Posterior vena cava (tissue), 2 donors: ENCODE data around the gene ZSCAN18. TPM values are rescaled to one million over a fixed set of nuclear protein-coding genes. Genes with fewer than 3 reads are reported as not detected.

Experiments
- DNase-seq: peaks from one replicate; pipeline ENCODE4 v3.0.0-alpha.2; 2020; ENCODE audit warnings: low spot score
- intact Hi-C, 2 donors: fragments of 100-400 bp; cut with DNase I; formaldehyde crosslinking; loops; one replicate each; pipeline versions ENCODE4 v1.14.1 to v1.14.2; 2022 to 2023
- total RNA-seq, 2 donors: library from RNA; stranded (reverse); fragmentation: NEBNext Ultra II Directional; extraction: Animal tissue kit (Norgen Biotek cat#: 25700); gene quantifications; one replicate each; pipeline ENCODE4 v1.2.1, GENCODE V29; 2021
- donor health status: DM: yes; HTN: yes; CAD: no.
- donor health status: DM: yes; HTN: yes; CAD: no.

The ZSCAN18 gene
- total RNA-seq, 2 donors from 2014 or later, result 45.3 to 62.3 TPM

DNA sequence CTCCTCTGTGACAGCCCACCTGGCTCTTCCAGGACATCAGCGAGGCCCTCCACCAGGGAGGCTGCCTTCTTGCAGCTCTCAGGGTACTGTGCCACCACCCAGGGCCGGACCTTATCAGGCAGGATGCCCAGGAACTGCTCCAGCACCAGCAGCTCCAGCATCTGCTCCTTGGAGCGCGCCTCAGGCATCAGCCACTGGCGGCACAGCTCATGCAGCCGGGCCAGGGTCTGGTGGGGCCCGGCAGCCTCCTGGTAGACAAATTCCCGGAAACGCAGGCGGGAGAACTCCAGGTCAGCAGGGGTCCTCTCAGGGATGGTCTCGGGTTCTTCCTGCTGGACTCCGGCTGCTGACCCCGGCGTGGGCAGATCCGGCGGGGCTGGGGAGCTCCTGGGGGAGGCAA, 8.2 kb downstream of the ZSCAN18 start:
- intact Hi-C loops, result no loop called here
- DNase-seq, result no peak

DNA sequence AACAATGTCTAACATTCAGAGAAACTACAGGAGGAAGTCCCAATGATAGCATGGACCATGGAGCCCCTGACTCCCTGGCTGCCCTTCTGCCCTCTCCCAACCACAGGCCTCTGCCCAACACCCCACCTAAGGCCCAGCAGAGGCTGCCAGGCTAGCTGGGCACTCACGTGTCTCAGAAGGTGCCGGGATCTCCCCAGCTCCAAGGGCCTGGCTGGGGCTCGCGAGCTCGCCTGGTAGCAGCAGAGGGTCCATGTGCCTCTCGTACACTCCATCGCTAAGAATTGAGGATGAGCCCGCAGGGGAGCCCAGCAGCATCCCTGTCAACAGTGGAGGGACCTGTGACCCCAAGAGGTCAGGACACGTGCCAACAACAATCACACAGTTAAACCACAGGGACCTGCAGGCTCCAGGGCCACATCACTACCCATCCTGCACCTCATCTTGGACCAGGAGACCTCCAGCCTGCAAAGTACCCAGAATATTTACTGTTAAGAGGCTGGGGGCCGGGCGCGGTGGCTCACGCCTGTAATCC, 9.4 kb downstream of the ZSCAN18 start:
- intact Hi-C loops, result no loop called here
- no peak for DNase-seq

DNA sequence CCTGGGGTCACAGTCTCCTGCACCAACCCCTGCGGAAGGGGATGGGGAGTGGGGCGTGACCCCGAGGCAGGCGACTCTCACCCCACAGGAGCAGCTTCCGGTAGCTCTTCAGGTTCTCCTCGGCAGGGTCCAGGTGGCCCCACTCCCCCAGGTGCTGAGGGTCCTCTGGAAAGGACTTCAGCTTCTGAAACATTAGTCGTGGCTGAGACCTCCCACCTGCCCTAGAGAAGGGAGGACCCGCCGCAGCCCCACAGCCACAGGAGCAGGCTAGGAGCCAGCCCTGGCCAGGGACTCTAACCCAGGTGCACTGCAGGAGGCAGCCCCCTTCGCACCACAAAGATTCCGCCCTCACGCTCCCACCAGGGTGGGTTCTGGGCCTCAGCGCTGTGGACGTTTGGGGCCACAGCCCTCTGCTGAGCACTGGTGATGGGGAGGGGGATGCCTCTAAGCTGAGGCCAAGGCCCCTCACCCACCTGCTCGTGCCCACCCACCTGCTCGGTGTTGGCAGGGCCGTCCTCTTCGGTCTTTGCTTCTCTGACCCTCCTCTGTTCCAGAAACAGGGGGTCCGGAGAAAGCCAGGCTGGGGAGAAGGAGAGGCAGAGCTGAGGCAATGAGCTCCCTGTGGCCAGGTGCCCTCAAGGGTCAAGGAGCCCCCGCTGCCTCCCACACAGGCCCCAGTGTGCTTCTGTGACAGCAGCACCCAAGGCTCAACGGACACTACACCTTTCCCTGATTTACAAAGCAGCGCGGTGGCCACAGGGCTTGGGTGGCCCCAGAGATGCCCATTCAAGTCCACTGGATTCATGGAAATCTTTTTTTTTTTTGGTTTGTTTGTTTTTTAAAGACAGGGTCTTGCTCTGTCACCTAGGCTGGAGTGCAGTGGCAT, 11.0 kb downstream of the ZSCAN18 start:
- intact Hi-C loops, result no loop called here
- DNase-seq, result no peak

DNA sequence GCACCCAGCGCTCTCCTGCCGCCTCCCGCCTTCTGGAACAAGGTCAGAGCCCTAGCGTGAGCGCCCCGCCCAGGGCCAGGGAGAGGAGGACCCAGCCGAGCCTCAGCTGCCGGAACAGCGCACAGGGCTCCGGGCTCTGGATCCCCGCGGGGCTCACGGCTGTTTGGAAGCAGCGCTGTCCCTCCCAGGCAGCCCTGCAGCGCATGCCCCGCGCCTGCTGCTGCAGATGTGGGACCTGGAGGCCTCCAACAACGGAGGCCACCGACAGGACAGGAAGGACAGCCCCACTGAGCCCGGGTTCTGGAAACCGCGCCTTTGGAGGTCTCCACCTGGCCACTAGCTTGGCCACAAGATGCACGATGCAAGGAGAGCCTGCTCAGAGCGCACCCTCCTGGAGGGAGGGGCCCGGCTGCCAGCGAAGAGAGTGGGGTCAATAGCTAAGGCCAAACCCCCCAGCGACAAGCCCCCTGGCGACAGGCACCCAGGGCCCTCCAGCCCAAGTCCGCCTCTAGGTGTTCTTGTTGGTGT, 12.6 kb downstream of the ZSCAN18 start:
- no peak for DNase-seq

DNA sequence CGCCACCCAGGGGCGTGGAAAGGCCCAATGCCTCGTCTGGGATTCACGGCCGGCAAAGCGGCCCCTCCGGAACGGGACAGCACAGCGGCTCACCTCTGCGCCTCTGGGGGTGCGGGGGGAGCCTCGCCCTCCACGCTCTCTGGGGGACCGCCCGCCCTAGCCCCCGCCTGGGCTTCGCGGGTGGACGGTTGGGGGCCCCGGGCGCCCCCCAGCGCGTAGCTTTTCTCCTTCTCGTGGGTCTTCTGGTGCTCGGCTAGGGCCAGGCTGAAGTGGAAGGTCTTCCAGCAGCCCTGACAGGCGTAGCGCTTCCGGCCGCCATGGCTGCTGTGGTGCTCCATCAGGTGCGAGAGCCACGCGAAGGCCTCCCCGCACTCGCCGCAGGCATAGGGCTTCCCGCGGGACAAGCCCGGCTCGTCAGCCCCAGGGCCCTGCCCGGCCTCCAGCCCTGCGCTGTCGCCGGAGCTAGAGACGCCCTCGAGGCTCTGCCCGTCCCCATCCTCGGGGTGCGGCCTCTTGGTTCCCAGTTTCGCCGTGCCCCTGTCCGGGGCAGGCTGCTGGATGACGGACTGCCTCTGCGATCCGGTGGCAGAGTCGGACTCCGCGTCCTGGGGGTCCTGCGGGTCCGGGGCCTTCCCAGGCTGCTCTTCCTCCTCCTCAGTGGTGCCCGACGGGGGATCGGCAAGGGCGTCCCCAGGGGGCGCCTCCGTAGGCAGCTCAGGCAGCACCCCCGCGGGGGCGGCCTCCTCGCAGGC, 13.3 kb downstream of the ZSCAN18 start:
- intact Hi-C loops, result no loop called here
- no peak for DNase-seq

More for the DNA sequence above, 12.6 kb downstream of the ZSCAN18 start:
- intact Hi-C loops, result no loop called here

DNA sequence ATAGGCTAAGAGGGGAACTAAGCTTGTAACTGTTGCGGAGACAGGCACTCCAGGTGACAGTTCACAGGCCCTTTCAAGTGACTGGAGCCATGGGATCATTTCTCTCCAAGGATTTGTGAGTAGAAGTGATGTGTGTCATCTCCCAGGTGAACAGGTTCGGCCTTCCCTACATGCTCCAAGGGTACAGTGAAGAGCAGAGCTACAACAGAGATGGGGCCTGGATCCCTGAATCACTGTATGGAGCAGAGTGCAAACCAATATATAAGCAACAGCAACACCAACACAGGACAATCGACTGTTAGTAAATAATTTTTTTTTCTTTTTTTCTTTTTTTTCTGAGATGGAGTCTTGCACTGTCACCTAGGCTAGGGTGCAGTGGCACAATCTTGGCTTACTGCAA, 15.0 kb downstream of the ZSCAN18 start:
- DNase-seq, result no peak
- intact Hi-C loops, result no loop called here

DNA sequence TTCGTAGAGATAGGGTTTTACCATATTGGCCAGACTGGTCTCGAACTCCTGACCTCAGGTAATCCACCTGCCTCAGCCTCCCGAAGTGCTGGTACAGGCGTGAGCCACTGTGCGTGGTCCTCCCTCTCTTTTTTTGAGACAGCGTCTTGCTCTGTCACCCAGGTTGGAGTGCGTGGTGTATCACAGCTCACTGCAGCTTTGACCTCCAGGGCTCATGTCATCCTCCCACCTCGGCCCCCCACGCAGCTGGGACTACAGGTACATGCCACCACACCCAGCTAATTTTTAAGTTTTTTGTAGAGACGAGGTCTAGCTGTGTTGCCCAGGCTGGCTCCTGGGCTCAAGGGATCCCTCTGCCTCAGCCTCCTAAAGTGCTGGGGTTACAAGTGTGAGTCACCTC, 18.2 kb downstream of the ZSCAN18 start:
- intact Hi-C loops, result no loop called here
- DNase-seq, result no peak

DNA sequence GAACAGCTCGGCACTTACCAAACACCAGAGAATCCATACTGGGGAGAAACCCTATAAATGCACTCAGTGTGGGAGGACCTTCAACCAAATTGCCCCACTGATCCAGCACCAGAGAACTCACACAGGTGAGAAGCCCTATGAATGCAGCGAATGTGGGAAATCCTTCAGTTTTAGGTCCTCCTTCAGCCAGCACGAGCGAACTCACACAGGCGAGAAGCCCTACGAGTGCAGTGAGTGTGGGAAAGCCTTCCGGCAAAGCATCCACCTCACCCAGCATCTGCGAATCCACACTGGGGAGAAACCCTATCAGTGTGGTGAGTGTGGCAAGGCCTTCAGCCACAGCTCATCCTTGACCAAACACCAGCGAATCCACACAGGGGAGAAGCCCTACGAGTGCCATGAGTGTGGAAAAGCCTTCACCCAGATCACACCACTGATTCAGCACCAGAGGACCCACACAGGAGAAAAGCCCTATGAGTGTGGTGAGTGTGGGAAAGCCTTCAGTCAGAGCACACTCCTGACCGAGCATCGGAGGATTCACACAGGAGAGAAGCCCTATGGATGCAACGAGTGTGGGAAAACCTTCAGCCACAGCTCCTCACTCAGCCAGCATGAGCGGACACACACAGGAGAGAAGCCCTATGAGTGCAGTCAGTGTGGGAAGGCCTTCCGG, 30.7 kb downstream of the ZSCAN18 start:
- DNase-seq, result no peak
- intact Hi-C loops, result no loop called here

DNA sequence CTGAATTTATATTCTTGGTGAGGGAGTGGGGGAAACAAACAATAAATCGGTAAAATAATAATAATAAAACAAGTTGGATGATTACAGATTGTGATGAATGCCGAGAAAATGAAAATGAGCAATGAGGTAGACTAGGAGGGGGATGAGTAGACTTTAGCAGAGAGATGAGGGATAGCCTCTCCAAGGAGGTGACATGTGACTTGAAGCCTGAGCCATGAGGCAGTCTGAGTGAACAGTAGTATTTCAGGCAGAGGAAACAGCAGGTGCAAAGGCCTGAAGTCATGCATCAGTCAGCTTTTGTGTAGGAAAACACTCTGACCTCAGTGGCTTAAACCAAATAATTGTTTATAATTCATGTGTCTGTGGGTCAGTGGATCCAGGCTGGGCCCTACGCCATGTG, 34.3 kb downstream of the ZSCAN18 start:
- intact Hi-C loops, result no loop called here
- DNase-seq, result no peak

DNA sequence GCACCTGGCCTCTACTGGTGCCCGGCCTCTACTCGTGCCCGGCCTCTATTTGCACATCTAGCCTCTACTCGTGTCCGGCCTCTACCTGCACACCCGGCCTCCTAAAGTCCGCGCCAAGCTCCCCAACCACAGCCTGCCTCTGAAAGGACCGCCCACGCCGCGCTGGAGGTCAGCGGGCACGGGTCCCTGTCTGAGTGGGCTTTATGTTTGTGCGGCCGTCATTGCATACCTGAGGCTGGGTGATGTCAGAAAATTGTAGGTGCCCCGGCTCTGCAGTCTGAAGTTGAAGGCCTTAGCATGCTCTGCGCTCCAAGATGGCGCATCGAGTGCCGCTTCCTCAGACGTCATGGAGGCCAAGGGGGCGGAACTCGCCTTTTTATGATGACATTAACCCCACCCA, 37.8 kb downstream of the ZSCAN18 start:
- intact Hi-C loops, result no loop called here
- no peak for DNase-seq

DNA sequence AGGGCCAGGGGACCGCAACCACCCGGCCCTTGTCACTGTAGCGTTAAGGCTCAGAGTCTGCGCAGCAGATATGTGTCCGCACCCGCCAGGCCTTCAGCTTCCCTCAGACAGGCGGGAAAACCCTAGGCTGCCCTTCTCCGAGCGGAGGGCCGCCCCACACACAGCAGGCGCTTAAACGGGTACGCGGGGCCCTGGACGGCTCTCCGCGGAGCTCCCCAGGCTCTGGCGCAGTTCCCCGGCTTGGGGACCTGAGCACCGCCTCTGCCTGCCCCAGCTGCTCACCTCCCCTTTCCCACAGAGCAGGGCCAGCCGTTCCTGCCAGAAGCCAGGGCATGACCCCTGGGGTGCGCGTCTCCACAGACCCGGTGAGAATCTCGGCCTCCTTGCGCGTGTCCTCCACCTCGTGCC, 38.4 kb downstream of the ZSCAN18 start:
- intact Hi-C loops, result no loop called here
- DNase-seq, result no peak

DNA sequence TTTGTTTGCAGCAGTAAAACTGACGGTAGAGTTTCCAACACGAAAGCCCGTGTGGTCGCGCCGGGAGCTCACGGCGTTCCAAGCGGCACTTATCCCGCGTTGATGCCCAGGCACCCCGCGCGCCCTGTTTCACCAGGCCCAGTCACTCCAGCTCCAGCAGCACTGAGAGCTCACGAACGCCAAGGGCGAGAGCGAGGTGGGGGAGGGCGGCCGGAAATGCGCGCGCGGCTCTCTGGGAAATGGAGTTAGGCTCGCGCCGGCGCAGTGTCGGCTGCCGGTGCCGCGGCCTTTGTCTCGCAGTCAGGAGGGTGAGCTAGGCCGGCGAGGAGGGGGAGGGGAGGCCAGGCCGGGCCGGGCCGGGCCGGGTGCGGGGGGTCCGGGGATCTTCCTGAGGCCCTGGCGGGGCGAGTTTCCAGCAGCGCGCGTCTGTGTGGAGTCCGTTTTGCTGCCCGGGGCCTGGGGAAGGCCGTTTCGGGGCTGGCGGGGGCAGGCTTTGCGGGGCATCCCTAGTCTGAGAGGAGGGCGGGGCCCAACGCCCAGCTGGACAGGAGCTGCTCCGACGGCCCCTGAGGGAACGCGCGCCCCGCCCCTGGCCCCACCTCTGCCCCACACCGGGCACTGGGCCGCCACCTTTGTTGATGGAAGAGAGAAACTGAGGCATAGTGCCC, 38.9 kb downstream of the ZSCAN18 start, which contains the start of gene ZNF135:
Gene ZNF135, plus strand, starts transcription at position 280 of the 668 bp plus-strand sequence. CDS start 721 bp downstream, outside the sequence.
- DNase-seq, result peak; percentile 95
- intact Hi-C loops, result no loop called here

DNA sequence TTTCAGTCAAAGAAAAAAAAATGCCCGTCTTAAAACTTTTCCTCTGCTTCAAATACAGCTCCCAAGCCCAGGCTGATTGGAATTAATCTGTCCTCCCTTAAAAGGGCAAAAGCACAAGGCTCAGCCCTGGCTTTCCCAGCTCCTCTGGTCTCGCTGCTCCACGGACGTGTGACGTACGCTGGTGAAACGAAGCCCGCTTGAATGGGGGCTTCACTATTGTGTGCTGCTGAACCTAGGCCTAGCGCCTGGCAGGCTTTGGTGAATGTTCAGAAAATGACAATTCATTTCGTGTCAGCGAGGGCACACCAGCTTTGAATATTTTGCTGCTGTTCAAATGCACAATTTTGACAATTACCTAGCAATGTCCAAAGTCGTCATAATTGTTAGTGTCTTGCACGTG, 39.6 kb downstream of the ZSCAN18 start:
- intact Hi-C loops, result no loop called here
- DNase-seq, result no peak

DNA sequence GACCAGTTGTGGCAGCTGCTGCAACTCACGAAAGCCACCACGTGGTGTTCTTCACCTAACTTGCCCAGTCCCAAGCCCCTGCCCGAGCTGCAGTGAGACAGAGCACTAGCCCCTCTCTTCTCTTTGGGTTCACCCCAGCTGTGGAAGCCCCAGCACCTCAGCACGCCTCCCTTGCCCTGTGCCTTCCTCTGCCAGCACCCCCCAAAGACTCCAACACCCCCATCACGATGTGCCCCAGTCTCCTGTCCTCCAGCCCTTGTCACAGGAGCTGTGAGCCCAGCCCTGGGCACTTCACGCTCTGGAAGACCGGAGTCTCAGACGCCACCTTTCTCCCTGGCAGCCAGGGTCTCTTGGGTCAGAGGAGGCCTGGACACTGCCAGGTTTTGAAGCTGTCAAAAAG, 41.2 kb downstream of the ZSCAN18 start:
- intact Hi-C loops, result no loop called here

DNA sequence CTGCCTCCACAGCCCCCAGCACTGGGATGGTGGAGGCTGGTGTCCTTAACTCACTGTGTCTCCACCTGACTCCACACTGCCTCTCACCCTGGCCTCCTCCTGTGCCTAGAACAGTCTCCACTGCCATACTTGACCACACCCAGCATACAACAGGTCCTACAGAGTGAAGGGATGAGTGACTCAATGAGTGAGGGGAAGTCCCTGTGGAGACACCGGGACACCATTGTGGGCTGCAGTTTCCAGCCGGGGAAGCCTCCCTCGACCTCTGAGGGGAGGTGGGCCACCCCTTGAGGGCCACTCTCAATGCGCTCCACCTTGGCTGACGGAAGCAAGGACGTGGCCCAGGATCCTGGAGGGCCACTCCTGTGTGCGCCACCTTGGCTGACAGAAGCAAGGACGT, 41.8 kb downstream of the ZSCAN18 start:
- intact Hi-C loops, result no loop called here

More for the DNA sequence above, 41.2 kb downstream of the ZSCAN18 start:
- DNase-seq, result no peak

DNA sequence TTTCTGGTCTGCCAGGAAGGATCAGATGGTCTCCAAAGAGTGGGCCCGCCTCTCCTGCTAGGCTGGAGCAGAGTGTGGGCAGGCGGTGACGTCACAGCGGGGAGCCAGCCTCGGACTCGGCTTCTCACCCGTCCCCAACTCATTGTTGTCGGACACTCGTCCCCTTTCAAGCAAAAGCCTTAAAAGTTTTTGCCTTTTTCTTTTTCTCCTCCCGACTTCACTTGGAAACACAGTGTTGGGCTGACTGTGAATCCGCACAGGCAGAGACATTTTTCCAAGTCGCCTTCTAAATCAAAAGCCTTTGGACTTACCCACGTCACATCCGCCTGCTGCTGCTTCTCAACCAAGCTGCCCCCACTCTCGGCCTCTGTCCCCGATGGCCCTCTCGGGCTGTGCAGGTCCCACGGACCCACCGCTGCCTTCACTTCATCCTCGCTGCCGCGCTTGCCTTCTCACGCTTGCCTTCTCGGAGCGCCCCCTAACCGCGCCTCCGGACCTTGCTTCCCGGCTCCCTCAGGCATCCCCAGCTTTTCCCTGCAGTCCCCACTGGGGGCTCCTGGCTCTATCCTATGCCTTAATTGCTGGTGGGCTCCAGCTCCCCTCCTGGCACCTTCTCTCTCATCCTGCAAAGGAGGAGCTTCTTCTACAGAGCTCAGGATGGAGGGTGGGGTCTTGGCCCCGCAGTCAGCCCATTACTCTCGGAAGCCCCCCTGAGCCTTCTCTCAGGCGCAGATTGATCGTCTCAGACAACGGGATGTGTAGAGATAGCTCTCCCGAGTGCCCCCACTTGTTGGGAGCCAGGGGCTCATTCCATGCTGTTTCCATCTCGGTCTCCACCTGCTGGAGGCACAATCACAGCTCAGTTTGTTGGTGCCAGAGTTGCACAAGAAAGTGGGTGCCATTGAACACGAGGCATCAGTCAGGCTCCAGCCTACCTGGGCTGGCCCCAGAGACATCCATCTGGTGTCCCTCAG, 42.8 kb downstream of the ZSCAN18 start:
- no peak for DNase-seq
- intact Hi-C loops, result no loop called here

More for the DNA sequence above, 41.8 kb downstream of the ZSCAN18 start:
- no peak for DNase-seq

DNA sequence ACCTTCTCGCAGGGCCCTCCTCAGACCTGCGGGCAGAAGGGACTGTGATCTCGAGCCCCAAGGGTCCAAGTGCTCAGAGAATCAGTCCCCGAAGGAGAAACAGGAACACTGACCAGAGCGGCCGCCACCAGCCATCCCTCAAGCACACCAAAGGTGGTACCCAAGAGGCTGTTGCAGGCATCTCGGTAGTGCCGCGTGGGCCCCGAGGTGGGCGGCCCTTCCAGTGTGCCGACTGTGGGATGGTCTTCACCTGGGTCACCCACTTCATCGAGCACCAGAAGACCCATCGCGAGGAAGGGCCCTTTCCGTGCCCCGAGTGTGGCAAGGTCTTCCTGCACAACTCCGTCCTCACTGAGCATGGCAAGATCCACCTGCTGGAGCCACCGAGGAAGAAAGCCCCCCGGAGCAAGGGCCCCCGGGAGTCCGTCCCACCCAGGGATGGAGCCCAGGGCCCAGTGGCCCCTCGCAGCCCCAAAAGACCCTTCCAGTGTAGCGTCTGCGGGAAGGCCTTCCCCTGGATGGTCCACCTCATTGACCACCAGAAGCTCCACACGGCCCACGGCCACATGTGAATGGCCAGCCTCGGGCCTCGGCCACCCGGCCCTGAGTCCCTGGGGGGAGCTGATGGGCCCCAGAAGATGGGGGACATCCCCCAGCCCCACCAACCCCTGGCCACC, 44.4 kb downstream of the ZSCAN18 start:
- DNase-seq, result no peak
- intact Hi-C loops, result no loop called here
